GM18858 (cell line): ENCODE measurements around the gene MIA3.
"Not testable (repeated sequence)": the region's sequence is repeated elsewhere in the genome, so short reads cannot be mapped to it uniquely, and the experiment has no call there.

Experiments used
- ATAC-seq: cut with Tn5 transposase; IDR thresholded peaks from one replicate; pipeline ENCODE4 v1.9.1; 2021; ENCODE audit not compliant: unreplicated experiment

Gene MIA3, protein sequence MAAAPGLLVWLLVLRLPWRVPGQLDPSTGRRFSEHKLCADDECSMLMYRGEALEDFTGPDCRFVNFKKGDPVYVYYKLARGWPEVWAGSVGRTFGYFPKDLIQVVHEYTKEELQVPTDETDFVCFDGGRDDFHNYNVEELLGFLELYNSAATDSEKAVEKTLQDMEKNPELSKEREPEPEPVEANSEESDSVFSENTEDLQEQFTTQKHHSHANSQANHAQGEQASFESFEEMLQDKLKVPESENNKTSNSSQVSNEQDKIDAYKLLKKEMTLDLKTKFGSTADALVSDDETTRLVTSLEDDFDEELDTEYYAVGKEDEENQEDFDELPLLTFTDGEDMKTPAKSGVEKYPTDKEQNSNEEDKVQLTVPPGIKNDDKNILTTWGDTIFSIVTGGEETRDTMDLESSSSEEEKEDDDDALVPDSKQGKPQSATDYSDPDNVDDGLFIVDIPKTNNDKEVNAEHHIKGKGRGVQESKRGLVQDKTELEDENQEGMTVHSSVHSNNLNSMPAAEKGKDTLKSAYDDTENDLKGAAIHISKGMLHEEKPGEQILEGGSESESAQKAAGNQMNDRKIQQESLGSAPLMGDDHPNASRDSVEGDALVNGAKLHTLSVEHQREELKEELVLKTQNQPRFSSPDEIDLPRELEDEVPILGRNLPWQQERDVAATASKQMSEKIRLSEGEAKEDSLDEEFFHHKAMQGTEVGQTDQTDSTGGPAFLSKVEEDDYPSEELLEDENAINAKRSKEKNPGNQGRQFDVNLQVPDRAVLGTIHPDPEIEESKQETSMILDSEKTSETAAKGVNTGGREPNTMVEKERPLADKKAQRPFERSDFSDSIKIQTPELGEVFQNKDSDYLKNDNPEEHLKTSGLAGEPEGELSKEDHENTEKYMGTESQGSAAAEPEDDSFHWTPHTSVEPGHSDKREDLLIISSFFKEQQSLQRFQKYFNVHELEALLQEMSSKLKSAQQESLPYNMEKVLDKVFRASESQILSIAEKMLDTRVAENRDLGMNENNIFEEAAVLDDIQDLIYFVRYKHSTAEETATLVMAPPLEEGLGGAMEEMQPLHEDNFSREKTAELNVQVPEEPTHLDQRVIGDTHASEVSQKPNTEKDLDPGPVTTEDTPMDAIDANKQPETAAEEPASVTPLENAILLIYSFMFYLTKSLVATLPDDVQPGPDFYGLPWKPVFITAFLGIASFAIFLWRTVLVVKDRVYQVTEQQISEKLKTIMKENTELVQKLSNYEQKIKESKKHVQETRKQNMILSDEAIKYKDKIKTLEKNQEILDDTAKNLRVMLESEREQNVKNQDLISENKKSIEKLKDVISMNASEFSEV (N-terminal part only)

DNA sequence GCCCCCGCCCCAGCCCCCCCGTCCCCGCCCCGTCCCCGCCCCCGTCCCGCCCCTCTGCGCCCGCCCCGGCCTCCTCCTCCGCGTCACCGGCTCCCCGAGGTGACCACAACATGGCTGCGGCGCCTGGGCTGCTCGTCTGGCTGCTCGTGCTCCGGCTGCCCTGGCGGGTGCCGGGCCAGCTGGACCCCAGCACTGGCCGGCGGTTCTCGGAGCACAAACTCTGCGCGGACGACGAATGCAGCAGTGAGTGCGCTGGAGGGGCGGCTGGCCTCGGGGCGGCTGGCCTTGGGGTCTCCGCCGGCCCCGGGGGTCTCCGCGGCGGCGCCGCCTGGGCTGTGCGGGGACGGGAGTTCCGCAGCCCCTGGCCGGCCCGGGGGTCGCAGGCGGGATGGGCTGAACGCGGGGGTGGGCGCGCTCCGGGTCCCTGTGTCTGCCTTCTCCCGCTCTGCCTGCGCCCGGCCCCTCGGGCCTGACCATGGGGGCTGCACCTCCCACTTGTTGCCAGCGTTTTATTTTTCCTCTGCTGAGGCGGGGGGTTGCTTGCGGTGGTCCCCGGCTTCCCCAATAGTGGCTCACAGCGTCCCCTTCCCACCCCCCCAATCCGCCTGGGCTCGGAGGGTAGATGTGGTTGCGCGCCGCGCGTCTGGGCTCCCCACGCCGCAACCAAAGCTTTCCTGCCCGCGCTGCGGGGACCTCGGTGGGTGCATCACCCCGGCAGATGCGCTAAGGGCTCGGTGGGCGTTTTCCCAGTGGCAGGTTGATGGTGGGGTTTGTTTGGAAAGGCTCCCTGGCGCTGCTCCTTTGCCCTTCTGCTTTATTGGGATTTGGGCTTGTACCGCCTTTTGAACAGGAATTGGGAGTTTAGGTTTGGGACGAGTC lies at the start of gene MIA3:
MIA3 (plus strand) TSS at position 97 of the 879 bp plus-strand sequence; CDS start at position 111, 14 bp downstream.
- ATAC-seq = peak; percentile 27

DNA sequence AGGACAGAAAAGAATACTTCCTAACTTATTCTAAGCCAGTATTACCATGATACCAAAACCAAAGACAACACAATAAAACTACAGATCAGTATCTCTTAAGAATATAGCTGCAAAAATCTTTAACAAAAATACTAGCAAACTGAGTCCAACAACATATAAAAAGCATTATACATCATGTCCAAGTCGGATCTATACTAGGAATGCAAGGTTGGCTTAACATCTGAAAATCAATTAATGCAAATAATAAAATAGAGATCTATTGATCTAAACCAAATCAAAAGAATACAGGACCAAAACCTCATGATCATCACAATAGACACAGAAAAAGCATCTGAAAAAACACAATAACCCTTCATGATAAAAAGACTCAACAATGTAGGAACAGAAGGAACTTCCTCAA lies 47.1 kb upstream of the MIA3 start:
- ATAC-seq = no peak

DNA sequence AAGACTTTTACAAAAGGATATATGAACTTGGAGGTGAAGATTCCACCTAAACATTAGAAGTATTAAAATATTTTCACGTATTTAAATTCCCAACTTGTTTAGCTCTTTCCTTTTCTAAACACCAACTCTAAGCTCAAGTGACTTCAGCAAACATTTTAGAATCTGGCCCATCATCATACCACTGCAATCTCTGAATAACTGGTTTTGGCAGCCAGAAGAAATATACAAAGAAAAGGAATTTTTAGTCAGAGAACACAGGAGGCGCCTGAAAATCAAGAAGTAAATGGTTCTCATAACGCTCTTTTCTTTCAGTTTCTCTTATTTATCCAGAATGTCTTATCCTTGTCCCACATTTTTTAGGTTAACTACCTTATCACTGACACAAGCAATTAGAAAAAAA lies 38.6 kb upstream of the MIA3 start:
- no peak for ATAC-seq

DNA sequence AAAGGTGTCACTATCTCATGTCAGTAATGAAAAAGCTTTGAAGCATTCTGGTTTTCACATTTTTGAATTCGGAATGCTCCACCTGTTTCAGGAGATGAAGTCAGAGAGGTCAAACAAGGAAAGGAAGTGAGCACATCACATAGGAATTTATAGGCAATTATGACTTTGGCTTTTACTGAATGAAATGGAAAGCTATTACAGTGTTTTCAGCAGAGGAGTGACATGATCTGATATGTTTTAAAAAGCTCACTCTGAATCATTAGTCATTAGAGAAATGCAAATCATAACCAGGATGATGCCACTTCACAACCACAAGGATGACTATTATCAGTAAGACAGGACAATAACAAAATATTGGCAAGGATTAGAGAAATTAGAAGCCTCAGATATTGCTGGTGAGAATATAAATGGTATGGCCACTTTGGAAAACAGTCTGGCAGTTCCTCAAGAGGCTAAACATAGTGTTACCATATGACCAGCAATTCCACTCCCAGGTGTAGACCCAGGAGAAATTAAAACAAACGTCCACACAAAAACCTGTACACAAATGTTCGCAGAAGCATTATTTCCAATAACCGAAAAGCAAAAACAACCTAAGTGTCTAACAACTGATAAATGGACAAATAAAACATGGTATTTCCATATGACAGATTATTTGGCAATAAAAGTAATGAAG lies 35.7 kb upstream of the MIA3 start:
- ATAC-seq = peak; percentile 52

DNA sequence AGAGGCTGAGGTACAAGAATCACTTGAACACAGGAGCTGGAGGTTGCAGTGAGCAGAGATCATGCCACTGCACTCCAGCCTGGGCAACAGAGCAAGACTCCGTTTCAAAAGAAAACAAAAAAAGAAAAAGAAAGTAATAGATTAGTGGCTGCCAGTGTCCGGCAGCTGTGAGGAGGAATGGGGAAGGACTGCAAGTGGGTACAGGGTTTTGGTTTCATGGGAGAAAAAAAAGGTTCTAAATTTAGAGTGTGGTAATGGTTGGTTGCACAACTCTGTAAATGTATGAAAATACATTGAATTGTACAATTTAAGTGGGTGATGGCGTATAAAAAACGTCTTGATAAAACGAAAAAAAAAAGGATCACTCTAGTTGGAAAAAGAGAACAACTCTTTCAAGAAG lies 34.8 kb upstream of the MIA3 start:
- ATAC-seq = peak; percentile 94

DNA sequence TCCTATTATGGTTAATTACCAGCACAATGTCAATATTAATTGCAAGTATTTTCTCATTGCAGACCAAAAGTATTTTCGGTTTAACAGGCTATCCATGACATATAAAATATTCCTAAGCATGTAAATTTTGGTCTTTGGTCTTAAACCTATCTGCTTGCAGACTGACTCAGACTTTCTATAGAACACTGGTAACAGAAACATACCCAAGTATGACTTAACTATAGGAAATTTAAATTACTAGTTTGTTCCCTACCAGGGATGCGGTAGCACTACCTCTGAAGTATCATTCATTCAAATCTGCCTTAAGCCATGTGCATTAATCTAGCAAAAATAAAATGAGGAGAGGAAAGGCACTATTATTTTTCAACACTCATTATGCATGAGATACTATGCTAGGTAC lies 31.1 kb upstream of the MIA3 start:
- ATAC-seq = no peak

DNA sequence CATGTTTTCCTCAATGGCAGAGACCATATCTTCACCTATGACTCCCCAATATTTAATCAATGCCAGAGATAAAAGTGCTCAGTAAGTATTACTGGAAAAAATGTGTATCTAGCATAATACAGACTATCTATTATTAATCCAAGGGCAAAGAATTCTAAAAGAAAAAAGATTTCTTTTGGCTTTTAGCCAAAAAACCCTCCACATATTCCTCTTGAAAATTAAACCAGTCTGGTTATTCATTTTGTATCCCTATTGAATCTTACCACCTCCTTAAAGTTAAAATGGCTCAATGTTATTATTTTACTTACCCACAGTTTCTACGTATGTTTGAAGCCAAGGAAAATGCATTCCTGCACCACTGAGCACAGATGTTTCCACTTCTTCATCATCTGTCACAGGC lies 29.8 kb upstream of the MIA3 start:
- ATAC-seq = no peak

DNA sequence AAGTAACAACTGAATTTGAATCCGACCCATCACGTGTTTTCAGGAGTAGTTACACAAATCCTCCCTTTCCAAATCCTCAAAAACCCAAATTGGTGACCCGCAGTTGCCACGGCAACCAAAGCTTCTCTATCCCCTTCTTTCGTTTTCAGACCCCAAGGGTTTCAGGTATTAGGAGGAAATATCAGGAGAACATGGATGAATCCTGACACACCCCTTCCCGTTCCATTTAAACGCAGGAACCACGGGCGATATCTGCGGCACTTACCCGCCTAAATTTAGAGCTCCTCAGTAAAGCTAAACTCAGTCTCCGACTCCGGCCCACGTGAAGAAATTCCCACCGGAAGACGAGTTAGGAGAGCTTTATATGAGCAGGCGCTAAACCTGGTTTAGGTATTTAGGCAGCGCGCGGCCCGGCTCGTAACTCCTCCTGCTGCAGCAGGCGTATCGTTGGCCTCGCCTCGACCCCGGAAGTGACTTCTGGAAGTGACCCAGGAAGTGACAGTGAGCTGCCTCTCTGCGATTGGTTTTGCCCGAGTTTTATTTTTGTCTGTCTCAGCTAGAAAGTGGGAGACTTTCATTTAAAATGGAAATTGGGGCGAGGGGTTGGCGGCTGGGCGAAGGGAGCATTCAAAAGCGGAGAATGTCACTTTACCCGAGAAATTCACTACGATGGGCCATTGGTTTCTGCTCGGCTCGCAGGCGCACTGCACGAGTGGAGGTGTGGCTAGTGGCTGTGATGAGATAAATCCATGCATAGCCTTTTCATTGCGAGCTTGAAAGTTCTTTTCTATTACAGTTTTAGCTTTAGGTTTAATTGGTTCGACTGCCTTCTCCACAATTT lies 28.2 kb upstream of the MIA3 start, which contains the start of gene TAF1A:
TAF1A (minus strand) TSS at position 472 of the 841 bp plus-strand sequence.
- peak; percentile 92 for ATAC-seq

DNA sequence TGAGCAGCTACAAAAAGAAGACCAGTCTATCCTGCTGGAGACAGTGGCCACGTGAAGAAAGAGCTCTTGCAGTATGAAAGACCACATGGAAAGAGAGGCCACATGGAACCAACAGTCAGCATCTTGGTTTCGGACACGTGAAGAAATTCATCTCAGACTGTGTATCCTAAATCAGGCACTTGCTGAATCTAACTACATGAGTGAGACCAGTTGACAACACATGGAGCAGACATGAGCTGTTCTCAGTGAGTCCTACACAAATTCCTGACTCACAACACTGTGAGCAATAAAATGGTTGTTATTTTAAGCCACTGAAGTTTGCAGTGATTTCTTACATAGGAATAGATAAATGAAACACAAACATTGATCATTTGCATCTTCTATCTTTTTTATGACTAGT lies 25.7 kb upstream of the MIA3 start:
- ATAC-seq = no peak

DNA sequence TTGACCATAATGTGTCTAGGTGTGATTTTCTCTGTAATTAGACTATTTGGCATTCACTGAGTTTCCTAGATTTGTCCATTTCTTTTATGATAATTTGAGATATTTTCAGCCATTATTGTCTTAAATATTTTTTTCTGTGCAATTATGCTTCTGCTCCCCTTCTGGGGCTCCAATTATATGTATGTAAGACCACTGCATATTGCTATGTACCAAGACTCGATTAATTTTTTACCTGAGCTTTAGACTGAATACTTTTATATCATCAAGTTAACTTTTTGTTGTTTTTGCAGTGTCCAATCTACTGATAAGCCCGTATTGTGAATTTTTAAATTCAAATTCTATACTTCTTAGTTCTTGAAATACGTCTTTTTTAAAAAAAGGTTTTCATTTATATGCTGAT lies 23.1 kb upstream of the MIA3 start:
- ATAC-seq = no peak

DNA sequence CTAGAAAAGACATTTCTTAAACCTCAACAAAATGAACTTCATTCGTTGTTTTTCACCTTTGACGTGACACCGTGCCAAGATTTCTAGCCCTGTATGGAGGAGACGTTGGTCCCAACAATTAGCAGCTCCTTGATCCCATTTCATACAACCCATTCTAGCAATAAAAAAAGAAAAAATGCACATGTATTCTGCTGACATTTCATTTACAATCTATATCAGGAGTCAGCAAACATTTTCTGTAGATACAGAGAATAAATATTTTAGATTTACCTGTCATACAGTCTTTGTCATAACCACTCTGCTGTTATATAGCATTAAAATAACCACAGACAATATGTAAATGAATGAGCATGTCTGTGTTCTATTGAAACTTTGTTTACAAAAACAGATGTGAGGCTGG lies 21.2 kb upstream of the MIA3 start:
- no peak for ATAC-seq

DNA sequence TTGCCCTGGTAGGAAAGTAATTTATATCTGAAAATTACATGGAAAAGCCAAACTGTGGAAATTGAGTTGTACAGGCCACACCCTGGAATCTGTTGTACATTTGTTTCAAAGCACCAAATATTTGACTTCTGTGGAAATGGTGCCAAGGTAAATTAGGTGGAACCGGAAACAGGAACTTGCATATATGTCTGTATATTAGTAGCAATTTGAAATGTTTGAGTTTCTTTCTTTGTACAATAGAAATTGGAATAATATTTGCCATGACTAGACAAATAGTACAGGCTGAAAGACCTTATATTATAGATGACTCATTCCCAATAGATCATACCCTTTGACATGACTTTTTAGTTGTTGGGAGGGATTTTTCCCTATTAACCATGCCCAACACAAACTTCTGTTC lies 17.6 kb upstream of the MIA3 start:
- no peak for ATAC-seq

DNA sequence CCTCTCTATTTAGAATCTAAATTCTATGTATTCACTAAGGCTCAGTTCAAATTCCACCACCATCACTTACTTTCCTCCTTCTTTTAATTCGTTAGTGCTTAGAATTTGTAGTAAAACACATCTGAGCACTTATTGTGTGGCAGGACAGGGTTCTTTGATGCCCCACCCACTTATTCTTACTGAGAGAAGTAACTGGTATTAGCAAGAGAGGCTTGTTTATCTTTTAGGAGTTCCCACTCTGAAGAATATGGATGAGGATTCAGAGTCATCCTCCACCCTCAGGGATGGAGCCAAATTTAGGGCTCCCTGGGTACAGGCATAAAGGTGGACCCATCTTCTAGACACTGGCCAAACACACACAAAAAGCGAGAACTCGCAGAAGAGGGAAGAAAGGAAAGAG lies 16.6 kb upstream of the MIA3 start:
- ATAC-seq = no peak

DNA sequence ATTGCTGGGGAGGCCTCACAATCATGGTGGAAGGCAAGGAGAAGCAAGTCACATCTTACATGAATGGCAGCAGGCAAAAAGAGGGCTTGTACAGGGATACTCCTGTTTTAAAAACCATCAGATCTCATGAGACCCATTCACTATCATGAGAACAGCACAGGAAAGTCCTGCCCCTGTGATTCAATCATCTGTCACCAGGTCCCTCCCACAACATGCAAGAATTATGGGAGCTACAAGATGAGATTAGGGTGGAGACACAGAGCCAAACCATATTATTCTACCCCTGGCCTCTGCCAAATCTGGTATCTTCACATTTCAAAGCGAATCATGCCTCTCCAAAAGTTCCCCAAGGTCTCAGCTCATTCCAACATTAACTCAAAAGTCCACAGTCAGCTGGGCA lies 11.1 kb upstream of the MIA3 start:
- no peak for ATAC-seq

DNA sequence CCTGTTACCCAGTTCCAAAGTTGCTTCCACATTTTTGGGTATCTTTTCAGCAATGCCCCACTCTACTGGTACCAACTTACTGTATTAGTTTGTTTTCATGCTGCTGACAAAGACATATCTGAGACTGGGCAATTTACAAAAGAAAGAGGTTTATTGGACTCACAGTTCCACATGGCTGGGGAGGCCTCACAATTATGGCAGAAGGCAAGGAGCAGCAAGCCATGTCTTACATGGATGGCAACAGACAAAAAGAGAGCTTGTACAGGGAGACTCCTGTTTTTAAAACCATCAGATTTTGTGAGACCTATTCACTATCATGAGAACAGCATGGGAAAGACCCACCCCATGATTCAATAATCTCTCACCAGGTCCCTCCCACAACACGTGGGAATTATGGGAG lies 8.8 kb upstream of the MIA3 start:
- ATAC-seq = not testable (repeated sequence)

DNA sequence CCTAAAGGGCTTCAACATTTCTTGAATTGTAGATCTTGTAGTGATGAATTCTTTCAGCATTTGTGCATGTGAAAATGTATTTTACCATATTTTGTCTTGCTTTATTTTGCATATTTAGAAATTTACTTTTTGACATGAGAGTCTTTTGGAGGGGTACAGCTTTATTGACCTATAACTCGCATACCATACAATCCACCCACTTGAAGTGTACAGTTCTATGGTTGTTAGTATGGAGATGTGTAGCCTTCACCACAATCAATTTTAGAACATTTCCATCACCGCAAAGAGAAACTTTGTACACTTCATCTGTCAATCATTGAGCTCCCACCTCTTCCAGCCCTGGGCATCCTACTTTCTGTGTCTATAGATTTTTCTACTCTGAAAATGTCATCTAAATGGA lies 7.2 kb upstream of the MIA3 start:
- ATAC-seq = no peak

DNA sequence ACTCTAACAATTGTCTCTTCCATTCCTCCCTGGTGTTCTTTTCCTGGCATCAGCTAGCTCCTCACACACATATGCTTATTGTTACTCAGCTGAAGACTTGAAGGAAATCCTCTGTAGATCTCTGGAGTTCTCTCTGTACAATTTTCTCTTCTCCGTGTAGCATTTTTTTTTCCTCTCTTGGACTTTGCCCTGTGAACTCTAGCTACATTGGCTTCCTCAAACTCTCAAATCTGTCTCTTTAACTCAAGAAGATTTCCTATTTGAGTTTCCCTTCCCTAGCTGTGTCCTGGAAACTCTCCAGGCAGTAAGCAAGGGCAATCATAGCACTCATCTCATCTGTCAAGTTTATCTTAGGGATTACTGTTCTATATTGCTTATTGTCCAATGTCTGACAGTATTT lies 4.3 kb upstream of the MIA3 start:
- no peak for ATAC-seq

DNA sequence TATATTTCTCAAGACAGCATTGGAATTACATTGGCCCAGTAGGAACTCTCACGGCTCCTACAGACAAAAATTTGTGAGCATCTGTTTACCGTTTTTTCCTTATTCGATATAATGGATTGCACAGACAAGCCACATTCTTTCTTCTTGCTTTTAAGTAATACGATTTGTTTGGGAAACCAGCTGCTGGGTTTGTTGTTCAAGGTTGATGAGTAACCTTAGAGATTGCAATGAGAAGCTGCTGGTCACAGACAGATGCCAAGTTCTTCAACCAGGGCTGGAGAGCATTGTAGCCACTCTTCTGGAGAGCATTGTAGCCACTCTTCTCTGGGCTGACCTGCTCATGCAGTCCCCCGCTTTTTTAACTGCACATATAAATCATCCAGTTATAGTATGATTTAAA lies 1.4 kb upstream of the MIA3 start:
- no peak for ATAC-seq
